GM12878 (cell line): Measurements from ENCODE around the gene MTAP. TPM values are rescaled to one million over a fixed set of nuclear protein-coding genes. Genes with fewer than 3 reads are reported as not detected.

Experiments used
- ATAC-seq: fragments of 200-7000 bp; cut with Tn5 transposase; 3 replicates; pipeline ENCODE4 v1.9.1; 2020; ENCODE audit warnings: mild to moderate bottlenecking, moderate library complexity
- BruUV-seq: library from RNA; stranded (reverse); fragments of 400-500 nt; replicated peaks from 2 replicates; lab custom pipeline; 2021; lab: Mats Ljungman, UMichigan
- CTCF ChIA-PET: fragments of 300-600 bp; sonication (Branson Sonifier 250); formaldehyde crosslinking; extraction: SDS; loops from one replicate; lab custom pipeline; 2021; ENCODE audit warnings: inconsistent platforms; lab: Yijun Ruan, JAX
- POLR2A ChIA-PET: fragments of 350-600 bp; formaldehyde crosslinking; extraction: SDS; loops from one replicate; lab custom pipeline; 2021; ENCODE audit warnings: inconsistent platforms; lab: Charles Lee
- RAD21 ChIA-PET: fragments of 300-600 bp; sonication (Branson Sonifier 250); formaldehyde crosslinking; loops from one replicate; lab custom pipeline; 2023; ENCODE audit warnings: antibody characterized with exemption; ENCODE audit not compliant: unreplicated experiment; lab: Charles Lee
- SMC1A ChIA-PET: fragments of 300-600 bp; sonication (Branson Sonifier 250); formaldehyde crosslinking; loops from one replicate; lab custom pipeline; 2023; ENCODE audit not compliant: unreplicated experiment, uncharacterized antibody; lab: Charles Lee
- DNase-seq: peaks from one replicate; pipeline ENCODE4 v3.0.0-alpha.2; 2011; ENCODE audit warnings: low read depth, low spot score
- FAIRE-seq: peaks from 3 replicates; lab custom pipeline; 2011; peaks lifted over from hg19 to GRCh38; lab: Jason Lieb, UNC
- H2AFZ ChIP-seq: 2 replicates; pipeline ENCODE4 v1.6.0; 2011; ENCODE audit warnings: low read depth, low read length, control low read depth; ENCODE audit not compliant: control insufficient read depth
- H3K27ac ChIP-seq: 2 replicates; pipeline ENCODE4 v1.5.1; 2011; ENCODE audit warnings: control low read depth; ENCODE audit not compliant: control insufficient read depth, insufficient read depth
- H3K27me3 ChIP-seq, 2 experiments: replicated peaks in 1 of 2; 2 replicates each; pipeline versions ENCODE4 v1.6.0 to v1.6.1; 2011; ENCODE audit warnings: low read length in 1 of 2; ENCODE audit not compliant: control insufficient read depth in 2 of 2, insufficient read depth in 2 of 2
- H3K36me3 ChIP-seq, 2 experiments: 2 replicates each; pipeline ENCODE4 v1.5.1; 2011; ENCODE audit warnings: low read length in 1 of 2; ENCODE audit not compliant: control insufficient read depth in 2 of 2, insufficient read depth in 2 of 2
- H3K4me1 ChIP-seq: 2 replicates; pipeline ENCODE4 v1.6.1; 2011; ENCODE audit warnings: mild to moderate bottlenecking, low read length, moderate library complexity, mixed read lengths; ENCODE audit not compliant: control insufficient read depth, insufficient read depth
- H3K4me2 ChIP-seq: 2 replicates; pipeline ENCODE4 v1.6.0; 2011; ENCODE audit warnings: control low read depth; ENCODE audit not compliant: control insufficient read depth, insufficient read depth
- H3K4me3 ChIP-seq: fragments of 200-600 bp; sonication (generic); 2 replicates; pipeline ENCODE4 v1.5.1; 2016
- H3K79me2 ChIP-seq: 2 replicates; pipeline ENCODE4 v1.6.0; 2011; ENCODE audit warnings: low read length; ENCODE audit not compliant: control insufficient read depth, insufficient read depth
- H3K9ac ChIP-seq: 2 replicates; pipeline ENCODE4 v1.8.0; 2011; ENCODE audit warnings: low read length, control low read depth, mixed read lengths; ENCODE audit not compliant: control insufficient read depth, insufficient read depth
- H3K9me3 ChIP-seq: replicated peaks from 3 replicates; pipeline ENCODE4 v1.5.1; 2011; ENCODE audit warnings: mild to moderate bottlenecking, low read length; ENCODE audit not compliant: control insufficient read depth, insufficient read depth
- H4K20me1 ChIP-seq: 2 replicates; pipeline ENCODE4 v1.6.0; 2011; ENCODE audit not compliant: control insufficient read depth, insufficient read depth
- BCL11A ChIP-seq: IDR thresholded peaks from 2 replicates; pipeline ENCODE4 v1.6.1; 2011; ENCODE audit warnings: low read depth, low read length
- EZH2 ChIP-seq: IDR thresholded peaks from 2 replicates; pipeline ENCODE4 v1.6.1; 2012; ENCODE audit warnings: low read depth, mild to moderate bottlenecking, control low read depth, inconsistent platforms, low read length, borderline replicate concordance; ENCODE audit not compliant: control insufficient read depth
- HSF1 ChIP-seq: fragments of 150-350 bp; IDR thresholded peaks from 2 replicates; pipeline ENCODE4 v1.6.1; 2014; ENCODE audit warnings: mild to moderate bottlenecking, low read depth, low read length
- NR2C2 ChIP-seq: IDR thresholded peaks from 2 replicates; pipeline ENCODE4 v1.6.1; 2011; ENCODE audit warnings: borderline replicate concordance, low read depth; ENCODE audit not compliant: control insufficient read depth, insufficient read length
- WGBS: methylation state at CpG from one replicate; pipeline ENCODE4 v1.1.6; 2016; ENCODE audit warnings: low lambda C conversion rate; ENCODE audit not compliant: insufficient replicate concordance, insufficient coverage; ENCODE audit errors: missing lambda C conversion rate; 5-methylcytosine and 5-hydroxymethylcytosine counted together
- in situ Hi-C: fragments of 300-500 bp; cut with MboI; formaldehyde crosslinking; loops from 9 replicates; pipeline ENCODE4 v1.14.3; 2018; ENCODE audit warnings: mixed read lengths
- intact Hi-C: fragments of 100-400 bp; cut with micrococcal nuclease; formaldehyde crosslinking; loops from one replicate; pipeline ENCODE4 v1.14.2; 2022; ENCODE audit not compliant: unreplicated experiment
- polyA plus RNA-seq, 11 experiments: library from polyadenylated mRNA; depleted of rRNA in 4 of 11; unstranded in 6 of 11; stranded (reverse) in 5 of 11; fragments of >200 nt; fragmentation: Nextera tagmentation in 4 of 11; fragmentation: Illumina TruSeq in 1 of 11; extraction: Ambion mirVana in 4 of 11; extraction: Trizol in 1 of 11; gene quantifications; 1 replicate in 1 of 11; 2 replicates in 10 of 11; pipeline versions ENCODE4 v1.2.1 to v1.2.3, GENCODE V29; 2011 to 2016; ENCODE audit warnings: inconsistent platforms in 2 of 11, missing spikeins in 2 of 11, low read depth in 1 of 11
- total RNA-seq, 4 experiments: library from RNA; depleted of rRNA in 3 of 4; stranded (reverse); fragments of >200 nt in 3 of 4; fragmentation: Illumina TruSeq in 1 of 4; extraction: Trizol in 1 of 4; gene quantifications; 2 replicates each; pipeline versions ENCODE4 v1.2.1 to v1.2.3, GENCODE V29; 2013 to 2021

The MTAP gene
- total and polyA plus RNA-seq, 10 of the 15 experiments (the other 5 are each of a cell fraction or from before 2014, with no cell fraction given) = 16.4 to 29.9 (median 22.6) TPM

- no peak overlapping the region for H3K27ac ChIP-seq
- H3K79me2 ChIP-seq = no peaks in the 10 kb centered on the region
- peaks cover 0 to 1% of the 10 kb centered on the region in 2 experiments; a peak in 1 of 4 replicates for H3K27me3 ChIP-seq
- in situ Hi-C loops (no loop called here), intact Hi-C loops (no loop called here)
- FAIRE-seq (no peak), ATAC-seq (no peak), DNase-seq (no peak)
- 0% methylated on average over 1 of the region's 1 CpG for WGBS
- H3K9me3 ChIP-seq = no peaks in the 10 kb centered on the region
- TF ChIP-seq EZH2 (no peak), NR2C2 (no peak)
- POLR2A ChIA-PET = no interaction called here
- RAD21 ChIA-PET = no interaction called here
- CTCF ChIA-PET = interaction anchor here (0.6 to 1.6 kb wide), 4 partner anchors 9 to 1854 kb away, joined by 3 to 5 read pairs (median 4); no protein-coding TSS in a partner anchor
- H3K4me1 ChIP-seq = no peaks in the 10 kb centered on the region
- H3K4me2 ChIP-seq = no peak overlapping the region
- SMC1A ChIA-PET = interaction anchor here (0.6 to 1.0 kb wide), 2 partner anchors 10 to 1854 kb away, joined by 3 to 7 read pairs; no protein-coding TSS in a partner anchor
- H4K20me1 ChIP-seq = no peaks in the 10 kb centered on the region
- no peak overlapping the region for H3K9ac ChIP-seq
- no peak overlapping the region for H2AFZ ChIP-seq
- H3K4me3 ChIP-seq = no peak overlapping the region
- no peaks in the 10 kb centered on the region for H3K36me3 ChIP-seq
- BruUV-seq = no TSS peak
These were observed 24.1 kb upstream of the MTAP start for GRCh38 chr9:21778304-21778703.

- Histone ChIP-seq H3K4me2 (no peak overlapping the region), H3K79me2 (no peaks in the 10 kb centered on the region), H3K9ac (no peak overlapping the region), H3K27me3 (peaks cover 0 to 1% of the 10 kb centered on the region in 2 experiments; a peak in 1 of 4 replicates), H3K27ac (no peak overlapping the region), H2AFZ (no peak overlapping the region), H3K4me1 (no peaks in the 10 kb centered on the region), H3K4me3 (no peak overlapping the region), H3K9me3 (no peaks in the 10 kb centered on the region), H3K36me3 (no peaks in the 10 kb centered on the region), H4K20me1 (no peaks in the 10 kb centered on the region)
- CTCF ChIA-PET = interaction anchor here (1.3 to 1.6 kb wide), 2 partner anchors 15 to 461 kb away, joined by 4 to 5 read pairs; no protein-coding TSS in a partner anchor
- BruUV-seq = no TSS peak
- no peak for TF ChIP-seq HSF1
- no peak for TF ChIP-seq BCL11A
- SMC1A ChIA-PET = interaction anchor here (0.8 kb wide), 1 partner anchor 45 kb away, joined by 3 read pairs; no protein-coding TSS in a partner anchor
- 4% methylated on average over 2 of the region's 2 CpGs for WGBS
- in situ Hi-C loops (no loop called here), intact Hi-C loops (no loop called here)
- no peak for ATAC-seq
- RAD21 ChIA-PET = no interaction called here
- FAIRE-seq = no peak
- no peak for DNase-seq
- POLR2A ChIA-PET = no interaction called here
These were observed 23.0 kb upstream of the MTAP start for GRCh38 chr9:21779397-21779796.
